Fibroblast of skin of right quadriceps (primary cell): Measurements from ENCODE around the gene RGPD6.
"Not testable (repeated sequence)": the region's sequence is repeated elsewhere in the genome, so short reads cannot be mapped to it uniquely, and the experiment has no call there.

Source experiments
- DNase-seq: peaks from one replicate; pipeline ENCODE4 v3.0.0-alpha.2; 2013

Gene RGPD6

DNA sequence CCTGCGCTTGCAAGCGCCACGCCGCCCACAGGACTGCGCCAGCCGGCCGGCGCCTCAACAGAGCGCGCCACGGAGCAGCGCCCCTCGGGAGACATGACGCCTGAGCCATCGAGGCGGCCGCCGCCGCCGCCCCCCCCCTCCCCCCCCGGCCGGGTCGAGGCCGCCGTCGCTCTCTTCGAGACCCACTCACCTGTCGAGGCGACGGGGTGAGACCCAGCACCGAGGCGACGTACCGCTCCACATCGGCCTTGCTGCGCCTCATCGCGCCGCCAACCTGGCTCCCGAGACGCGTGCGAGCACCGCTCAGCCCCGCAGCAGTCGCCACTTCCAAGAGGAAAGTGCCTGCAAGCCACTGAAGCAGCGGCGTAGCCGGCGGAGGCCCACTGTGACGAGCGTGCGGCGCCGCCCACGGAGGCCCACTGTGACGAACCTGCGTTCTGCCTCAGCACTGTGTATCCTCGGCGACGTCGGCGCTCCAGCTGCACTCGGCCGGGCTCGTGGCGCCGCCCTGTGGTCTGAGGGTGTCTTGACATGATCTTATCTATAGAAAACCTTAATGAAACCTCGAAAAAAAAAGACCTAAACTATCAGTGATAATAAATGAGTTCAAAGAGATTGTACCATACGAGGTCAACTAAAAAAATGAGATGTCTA, at the start of gene RGPD6:
RGPD6 (minus strand) TSS at position 460 of the 654 bp plus-strand sequence; CDS start at position 262, 198 bp downstream.
- not testable (repeated sequence) for DNase-seq

DNA sequence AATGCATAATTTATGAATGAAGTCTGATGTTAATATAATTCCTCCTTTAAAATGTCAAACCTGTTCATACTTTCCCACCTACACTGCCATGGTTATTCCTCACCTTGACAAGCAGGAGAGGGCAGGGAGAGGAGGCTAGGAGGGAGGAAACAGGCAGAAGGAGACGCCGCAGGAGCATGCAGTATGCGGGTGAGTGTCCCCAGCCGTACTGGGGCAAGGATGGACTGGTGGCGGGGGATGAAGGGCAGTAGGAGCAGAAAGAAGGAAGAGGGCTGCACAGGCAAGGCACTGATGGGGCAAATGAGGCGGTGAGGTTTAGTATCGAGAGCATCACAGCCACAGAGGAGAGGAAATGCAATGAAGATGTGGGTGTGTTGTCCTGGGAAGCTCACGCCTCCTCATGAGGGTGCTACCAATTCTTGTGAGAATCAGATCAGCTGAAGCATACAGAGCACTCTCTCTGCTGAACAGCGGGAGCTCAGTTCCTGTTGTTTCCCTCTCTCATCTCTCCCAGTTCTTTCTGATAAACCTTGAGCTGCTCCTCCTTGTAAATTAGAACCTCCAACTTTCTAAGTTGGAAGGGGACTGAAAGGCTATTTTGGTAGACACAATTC, 42.4 kb upstream of the RGPD6 start:
- not testable (repeated sequence) for DNase-seq

DNA sequence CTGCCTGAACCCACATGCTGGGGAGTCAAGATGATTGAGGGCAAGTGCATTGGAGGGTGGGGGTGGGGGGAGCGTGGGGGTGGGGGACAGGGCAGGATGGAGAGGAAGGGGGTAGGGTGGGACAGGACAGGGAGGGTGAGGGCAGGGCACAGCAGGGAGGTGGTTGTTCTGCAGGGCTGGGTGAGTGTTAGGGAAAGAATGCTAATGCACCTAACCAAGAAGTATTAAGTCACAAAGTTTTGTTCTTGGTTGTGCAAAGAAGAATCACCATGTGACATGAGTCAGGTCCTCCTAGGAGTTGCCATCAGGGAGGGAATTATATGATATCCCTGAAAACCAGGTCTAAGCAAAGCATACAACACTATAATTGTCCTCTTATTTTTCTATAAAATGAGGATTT, 36.9 kb upstream of the RGPD6 start:
- DNase-seq = not testable (repeated sequence)

DNA sequence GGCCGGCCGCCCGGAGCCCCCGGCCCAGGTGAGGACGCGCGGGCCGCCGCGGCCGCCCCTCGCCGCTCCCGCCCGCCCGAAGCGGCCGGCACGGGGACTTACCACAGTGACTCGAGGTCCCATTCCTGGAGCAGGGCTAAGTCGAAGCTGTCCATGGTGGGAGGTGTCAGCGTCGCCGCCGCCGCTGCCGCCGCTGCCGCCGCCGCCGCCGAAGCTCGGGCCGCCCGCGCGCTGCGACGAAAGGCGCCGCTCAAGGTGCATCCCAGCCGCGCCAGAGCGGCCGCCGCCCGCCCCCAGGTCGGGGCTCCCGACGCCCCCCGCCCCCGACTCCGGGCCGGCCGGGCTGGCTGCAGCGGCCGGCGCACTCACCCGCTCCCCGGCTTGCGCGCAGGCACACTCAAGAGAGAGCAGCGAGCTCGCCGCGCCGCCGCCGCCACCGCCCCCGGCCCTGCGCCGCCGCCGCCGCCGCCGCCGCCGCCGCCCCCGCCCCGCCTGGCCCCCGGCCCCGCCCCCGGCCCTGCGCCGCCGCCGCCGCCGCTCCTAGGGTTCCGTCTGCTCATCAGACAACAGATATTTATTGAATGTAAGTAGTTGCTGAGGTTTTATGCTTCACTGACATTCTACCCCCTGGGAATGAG, 33.7 kb upstream of the RGPD6 start:
- not testable (repeated sequence) for DNase-seq

DNA sequence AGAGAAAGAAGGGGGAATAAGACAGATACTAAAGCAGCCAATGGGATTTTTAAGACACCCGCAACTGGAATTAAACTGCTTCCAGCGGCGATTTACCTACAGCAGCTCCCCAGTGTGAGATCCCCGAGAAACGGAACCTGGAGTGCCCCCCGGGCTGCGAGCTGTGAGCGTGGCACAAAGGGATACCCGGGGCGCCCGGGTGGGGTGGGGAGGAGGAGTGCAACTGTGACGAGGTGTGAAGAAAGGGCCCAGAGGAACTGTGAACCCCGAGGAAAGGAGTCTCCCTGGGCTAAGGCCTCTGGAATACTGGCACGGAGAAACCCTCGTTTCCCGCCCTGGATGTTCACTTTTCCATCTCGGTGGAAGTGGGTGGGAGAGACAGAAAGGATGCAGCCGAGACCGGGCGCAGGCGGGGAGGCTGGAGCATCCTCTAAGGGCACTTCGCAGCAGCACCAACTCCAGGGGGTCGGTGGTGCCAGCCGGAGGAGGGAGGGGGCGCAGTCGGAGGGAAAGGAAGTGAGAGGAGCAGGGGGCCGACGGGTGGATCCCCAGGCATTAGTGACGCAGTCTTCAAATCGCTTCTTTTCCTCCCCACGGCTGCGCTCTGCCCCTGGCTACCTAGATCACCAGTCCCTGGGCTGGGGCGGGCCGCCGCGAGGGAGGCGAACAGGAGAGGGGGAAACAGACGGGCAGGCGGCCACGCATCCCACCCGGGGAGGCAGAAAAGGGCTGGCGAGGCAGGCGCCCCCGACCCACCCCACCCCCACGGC, 33.0 kb upstream of the RGPD6 start:
- DNase-seq = not testable (repeated sequence)

DNA sequence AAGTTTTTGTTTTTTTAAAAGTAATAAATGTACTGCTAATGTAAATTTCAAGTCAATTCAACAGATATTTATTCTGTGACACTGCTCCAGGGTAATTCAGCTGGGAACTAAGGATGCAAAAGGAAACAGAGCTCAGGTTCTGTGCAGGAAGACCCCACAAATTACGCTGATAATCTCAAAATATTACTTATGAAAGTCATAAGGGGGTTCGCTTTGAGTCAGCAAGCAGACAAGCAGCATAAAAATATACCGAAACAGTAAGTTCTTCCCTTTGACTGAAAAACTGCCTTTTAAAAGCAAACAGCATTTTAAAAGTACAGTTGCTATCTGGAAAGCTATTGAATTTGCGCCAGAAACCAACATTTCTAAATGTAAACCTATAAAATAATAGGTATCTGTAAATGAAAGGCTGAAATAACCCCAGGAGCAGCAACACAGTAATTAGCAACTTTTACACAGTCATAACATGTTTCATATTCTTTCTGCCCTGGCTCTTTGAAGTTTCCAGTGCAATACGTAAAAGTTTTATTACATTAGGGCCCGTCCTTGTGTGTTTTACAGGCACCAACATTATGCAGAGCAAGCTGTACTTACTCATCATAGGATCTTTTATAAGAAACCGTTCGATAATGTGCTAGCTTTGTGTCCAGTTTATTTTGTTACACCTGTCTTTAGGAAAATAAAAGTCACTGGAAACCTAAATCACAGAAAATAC, 31.9 kb upstream of the RGPD6 start:
- not testable (repeated sequence) for DNase-seq

DNA sequence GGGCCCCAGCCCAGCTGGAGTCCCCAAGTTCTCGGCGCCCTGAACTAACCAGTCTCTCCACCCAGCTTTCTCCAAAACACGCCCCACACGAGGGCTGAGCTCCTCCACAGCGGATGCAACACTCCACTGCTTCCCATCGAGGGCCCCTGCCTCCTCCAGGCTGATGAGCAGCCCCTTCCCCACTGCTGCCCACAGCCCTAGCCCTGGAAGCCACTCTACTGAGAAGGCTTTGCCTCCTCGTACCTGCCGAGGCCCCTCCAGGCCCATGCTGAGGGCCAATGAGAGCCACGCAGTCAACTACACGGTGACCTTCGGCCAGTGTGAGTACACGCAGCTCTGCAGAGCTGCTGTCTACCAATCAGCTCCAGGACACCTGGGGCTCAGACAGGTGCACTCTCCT, 28.0 kb upstream of the RGPD6 start:
- DNase-seq = not testable (repeated sequence)

DNA sequence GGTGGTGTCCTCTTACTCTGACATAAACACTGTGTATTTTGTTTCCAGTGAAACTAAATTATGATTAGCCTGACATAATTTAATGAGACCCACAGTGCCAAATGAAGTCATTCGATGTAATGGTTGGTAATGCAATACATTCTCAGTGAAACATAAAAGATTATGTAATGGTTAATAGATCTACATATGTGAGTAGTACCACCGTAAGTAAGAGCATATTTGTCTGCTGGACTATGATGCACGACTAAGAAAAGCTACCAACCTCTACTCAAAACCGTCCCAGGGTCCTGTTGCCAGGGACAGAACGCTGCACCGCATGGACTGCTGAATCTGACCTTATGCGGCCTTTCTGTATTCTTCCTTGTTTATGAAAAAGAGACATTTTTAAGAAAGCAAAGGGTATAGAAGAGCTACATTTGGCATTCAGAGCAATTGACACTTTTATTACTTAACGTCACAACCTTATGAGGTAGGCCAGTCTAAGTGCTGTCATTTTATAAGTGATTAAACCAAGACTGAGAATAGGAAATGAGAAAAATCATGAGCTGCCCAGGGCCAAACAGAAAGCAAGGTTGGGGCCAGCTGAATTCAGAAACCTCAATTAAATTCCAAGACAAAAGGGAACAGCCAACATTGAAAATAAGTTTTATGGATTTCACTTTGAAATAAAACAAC, 27.0 kb upstream of the RGPD6 start:
- not testable (repeated sequence) for DNase-seq

DNA sequence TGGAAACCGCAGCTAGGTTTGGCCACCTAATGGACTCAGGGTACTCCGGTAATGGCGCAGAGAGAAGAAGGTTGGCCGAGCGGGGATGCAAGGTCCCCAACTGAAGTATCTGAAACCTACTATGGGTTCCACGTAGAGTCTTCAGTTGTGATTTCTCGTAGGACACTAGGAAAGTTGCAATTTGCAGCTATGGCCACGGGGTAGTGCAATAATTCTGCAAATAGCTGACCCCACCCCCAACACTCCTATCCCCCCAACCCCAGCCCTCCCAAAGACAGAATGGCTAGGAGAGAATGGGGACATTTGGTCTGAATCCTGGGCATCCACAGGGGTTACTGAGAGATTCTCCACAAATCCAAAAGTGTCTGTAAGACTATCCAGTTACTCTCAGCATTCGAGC, 25.1 kb upstream of the RGPD6 start:
- not testable (repeated sequence) for DNase-seq

DNA sequence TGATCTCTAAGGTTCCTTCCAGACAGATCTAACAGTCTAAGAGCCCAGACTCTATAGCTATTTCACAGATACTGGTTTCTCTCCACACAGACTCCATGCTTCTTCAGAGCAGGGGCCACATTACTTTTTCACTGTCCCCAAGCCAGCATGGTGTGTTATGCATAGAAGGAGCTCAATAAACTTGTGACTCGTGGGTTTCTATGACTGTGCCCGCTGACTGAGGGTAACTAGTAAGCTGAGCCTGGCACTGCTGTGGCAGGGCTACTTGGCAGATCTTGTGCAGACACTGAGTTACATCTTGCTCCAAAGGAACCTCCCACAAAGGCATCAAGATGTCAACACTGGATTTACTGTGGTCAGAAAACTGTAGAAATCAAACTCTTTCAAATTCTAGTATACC, 15.0 kb upstream of the RGPD6 start:
- DNase-seq = not testable (repeated sequence)

DNA sequence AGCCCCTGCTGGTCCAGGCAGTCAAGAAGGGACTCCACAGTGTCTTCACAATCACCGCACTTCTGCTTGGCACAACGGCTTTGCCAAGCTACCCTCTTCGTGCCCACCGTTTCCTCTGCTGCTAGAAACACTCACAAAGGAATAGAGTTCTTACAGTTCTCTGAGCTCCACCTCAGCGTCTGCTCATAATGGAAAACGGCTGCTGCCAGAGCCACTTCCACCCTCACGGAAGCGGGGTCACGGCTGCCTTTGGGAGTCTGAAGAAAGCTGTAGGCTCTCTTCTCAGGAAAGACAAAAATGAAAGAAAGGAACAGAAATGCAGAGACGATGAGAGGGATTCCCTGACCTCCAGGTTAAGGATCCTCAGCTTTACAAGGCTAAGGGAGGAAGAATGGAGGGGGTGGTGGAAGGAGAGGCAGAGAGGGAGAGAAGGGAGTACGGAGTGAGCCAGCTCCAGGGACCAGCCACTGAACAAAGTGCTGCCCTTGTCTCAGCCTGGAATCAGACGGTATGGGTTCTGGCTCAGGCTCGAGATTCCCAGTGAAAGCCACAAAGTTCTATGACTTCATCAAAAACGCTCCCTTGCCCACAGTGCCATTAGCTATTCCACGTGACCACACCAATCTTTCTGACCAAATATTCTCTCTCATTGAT, 12.8 kb upstream of the RGPD6 start:
- DNase-seq = not testable (repeated sequence)

DNA sequence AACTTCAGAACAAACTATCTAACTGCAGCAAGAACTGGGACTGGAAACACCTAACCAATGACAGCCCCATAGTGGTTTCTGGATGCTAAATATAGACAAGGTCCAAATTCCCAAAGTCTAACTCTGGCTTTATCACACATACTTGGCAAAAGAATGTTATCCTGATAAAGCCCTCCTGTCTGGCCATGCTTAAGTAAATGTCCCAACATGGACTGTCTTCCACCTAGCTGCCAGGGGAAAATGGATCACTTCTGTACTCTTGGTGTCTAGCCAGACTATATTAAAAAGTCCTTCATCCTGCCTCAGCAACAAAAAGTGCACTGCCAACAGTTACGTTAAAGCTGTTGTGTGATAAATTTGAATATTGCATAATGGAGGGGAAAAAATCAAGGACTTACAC, 11.5 kb upstream of the RGPD6 start:
- DNase-seq = not testable (repeated sequence)

DNA sequence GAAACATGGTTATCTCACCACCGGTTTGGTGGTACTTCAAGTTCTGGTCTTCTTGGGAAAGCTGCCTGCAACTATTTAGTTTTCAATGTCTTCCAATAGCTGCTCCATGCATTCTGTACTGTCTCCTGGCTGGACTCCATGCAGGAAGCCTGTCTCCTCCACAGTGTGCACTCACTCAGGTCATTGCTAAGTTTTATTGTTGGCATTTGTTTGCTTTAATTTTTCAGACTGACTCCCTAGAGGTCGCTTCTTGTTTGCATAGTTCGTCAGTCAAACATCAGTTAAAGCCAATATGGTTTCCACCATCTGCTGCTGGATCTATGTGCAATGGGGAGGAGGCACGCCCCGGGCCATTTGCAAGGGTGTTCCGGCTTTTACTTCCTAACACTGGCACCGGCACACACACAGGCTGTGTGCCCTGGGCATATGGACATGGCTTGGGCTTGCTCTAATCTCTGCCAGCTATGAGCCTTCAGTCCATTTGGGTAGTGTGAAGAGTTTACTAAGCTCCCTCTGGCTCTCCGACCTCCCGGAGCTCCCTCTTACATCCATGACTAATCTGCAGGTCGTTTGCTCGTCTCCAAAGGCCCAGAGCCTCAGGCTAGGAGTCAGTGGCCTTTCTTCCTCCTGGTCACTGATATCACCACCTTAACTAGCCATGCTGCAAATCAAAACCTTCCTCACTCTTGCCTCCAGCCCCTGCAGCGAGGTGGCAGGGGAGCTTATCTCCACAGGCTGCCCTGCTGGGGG, 2.4 kb upstream of the RGPD6 start:
- not testable (repeated sequence) for DNase-seq

DNA sequence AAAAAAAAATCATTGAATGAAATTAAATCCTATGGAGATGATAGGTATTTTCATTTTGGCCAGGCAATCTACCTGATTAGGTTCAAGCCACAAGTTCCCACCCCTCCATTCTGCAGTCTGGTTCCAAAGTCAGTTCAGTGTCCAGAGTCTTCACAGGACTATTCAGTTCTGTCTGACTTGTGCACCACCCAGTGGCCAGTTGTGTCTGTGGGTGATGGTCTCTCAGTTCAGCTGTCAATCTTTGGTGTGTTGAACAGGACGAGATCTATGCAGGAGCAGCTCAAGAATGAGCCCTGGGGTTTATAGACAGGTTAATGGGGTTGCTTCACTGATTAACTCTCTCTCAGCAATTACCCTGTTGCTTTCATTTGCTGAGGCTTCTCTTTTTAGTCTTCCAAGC, 1.4 kb upstream of the RGPD6 start:
- DNase-seq = not testable (repeated sequence)

DNA sequence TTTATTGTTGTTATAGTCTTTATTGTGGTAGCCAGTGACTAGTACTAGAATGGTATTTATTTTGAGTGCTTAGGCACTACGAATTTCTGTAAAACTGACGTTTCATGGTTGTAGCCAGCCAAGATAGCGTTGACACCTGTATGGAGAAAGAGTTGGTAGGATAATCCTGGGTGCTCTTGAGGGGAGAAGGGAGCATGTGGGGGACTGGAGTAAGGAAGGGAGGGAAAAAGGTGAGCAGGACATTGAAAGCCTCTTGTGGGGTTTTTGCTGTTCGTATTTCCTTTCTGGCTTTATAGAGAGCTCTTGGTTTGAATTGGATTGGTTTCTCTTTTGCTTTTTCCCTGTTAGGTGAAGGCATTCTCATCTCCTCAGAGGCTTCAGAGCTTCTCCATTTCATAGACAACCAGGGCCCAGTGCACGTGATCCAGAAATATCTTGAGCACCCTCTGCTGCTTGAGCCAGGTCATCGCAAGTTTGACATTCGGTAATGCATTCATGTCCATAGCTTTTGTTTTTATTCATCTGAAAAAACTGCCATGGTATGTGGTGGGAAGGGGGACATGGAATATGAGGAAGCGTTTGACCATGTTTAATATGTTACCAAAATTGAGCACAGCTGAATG, 77.2 kb downstream of the RGPD6 start:
- DNase-seq = not testable (repeated sequence)

DNA sequence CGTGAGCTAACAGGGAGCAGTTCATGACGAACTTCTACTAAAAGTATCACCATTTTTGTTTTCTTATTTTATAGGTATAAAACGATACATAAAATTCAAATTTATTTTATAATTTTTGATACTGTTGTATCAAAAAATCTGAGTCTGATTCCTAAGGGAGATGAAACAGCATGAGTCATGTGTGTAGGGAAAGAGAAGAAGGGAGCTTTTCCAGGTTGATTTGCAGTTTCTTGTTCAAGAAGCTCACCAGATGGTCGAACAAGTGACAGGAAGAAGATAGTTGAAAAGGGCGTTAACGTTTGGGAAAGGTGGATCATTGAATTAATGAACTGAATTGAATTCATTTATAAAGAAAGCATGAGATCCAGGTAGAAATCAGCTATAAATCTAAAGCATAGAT, 81.0 kb downstream of the RGPD6 start:
- not testable (repeated sequence) for DNase-seq

DNA sequence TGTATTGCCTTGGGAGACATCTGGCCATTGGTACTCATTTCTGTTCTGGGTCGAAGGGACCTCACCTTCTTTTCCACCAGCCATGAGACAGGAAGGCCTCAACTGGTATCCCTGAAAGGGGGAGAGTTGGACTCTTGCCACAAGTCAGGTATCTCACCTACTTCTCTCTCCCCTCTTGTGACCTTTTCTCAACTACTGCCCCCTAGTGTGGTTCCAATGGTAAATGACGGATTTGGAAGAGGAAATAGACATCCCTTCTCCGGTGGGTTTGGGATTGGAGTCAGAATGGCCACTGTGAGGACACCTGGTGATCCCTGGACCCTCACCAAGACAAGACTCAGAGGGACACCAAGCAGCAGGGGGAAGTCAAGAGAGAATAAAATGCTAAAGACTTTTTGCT, 82.5 kb downstream of the RGPD6 start:
- DNase-seq = not testable (repeated sequence)

DNA sequence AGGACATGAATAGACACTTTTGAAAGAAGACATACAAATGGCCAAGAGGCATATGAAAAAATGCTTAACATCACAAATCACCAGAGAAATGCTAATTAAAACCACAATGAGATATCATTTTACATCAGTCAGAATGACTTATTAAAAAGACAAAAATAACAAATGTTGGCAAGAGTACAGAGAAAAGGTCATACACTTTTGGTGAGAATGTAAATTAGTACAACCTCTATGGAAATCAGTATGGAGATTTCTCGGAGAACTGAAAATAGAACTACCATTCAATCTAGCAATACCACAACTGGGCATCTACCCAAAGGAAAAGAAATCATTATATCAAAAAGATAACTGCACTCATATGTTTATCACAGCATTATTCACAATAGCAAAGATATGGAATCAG, 88.0 kb downstream of the RGPD6 start:
- DNase-seq = not testable (repeated sequence)

DNA sequence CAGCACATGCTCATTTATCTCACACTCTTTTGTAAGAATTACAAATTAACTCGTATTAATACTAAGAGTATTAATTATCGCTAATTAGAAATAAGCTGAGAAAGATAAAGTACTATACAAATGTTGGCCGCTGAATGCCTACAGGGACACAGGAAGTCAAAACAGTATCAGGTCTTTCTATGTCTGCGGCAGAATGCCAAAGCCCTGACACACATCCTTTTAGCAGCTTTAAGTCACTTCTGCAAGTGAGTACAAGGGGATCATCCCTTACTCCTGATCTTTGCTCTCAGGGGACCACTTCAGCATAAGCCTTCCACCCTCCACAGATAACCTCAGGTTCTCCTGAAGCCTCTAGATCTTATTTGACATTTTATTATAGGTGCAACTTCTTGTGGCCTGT, 94.3 kb downstream of the RGPD6 start:
- DNase-seq = not testable (repeated sequence)

DNA sequence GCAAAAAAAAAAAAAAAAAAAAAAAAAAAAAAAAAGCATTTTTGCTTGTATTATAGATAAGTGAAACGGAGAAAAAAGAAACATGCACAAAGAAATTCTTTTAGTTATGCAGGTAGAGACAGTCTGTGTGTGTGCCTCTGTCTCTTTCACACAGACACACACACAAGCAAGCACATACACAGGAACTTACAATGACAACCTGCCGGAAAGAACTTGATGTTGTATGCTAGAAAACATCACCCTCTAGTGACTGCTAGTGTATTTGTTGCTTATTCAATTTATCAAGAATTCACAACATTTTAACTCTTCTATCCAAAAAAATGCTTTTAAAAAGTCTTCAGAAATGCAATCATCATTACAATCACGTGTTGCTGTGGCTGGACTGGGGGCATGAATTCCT, 95.8 kb downstream of the RGPD6 start:
- not testable (repeated sequence) for DNase-seq
